ENCODE data around the gene MCF2L2. TPM values are rescaled to one million over a fixed set of nuclear protein-coding genes. Genes with fewer than 3 reads are reported as not detected.

MCF2L2 gene
- total RNA-seq, 3 donors from 2014 or later (not counting 1 experiment from before 2014, with no cell fraction given), result 2.2 to 4.9 (median 2.7) TPM

- TF ChIP-seq CTCF (IDR thresholded peaks at IDR 0.05), result no peak
Measured at GRCh38 chr3:183340222-183340621, 88.2 kb downstream of the MCF2L2 start.

GRCh38 chr3:183339461-183340086 lies 88.8 kb downstream of the MCF2L2 start:
- H3K4me3 ChIP-seq (ENCODE audit: low read length), result no peak overlapping the region
- Mint-ChIP-seq H3K9me3 (peaks cover 0 to 2% of the 10 kb centered on the region in 2 donors), H3K27me3 (ENCODE audit: low read depth in 2 of 2) (peaks cover 0 to 2% of the 10 kb centered on the region in 2 donors), H3K36me3 (no peaks in the 10 kb centered on the region), H3K4me3 (no peak overlapping the region), H3K27ac (no peak overlapping the region), H3K4me1 (peaks cover 6 to 8% of the 10 kb centered on the region in 2 donors)
- WGBS (ENCODE audit: insufficient coverage), result 95% methylated on average over 7 of the region's 8 CpGs
- H3K27me3 ChIP-seq (ENCODE audit: control insufficient read depth, insufficient read depth, low read length), result no peaks in the 10 kb centered on the region
- no peak for ATAC-seq
- DNase-seq, result no peak
- TF ChIP-seq CTCF (IDR thresholded peaks at IDR 0.05), result no peak
- H3K36me3 ChIP-seq (ENCODE audit: control insufficient read depth, insufficient read depth, low read length), result no peaks in the 10 kb centered on the region
- no peaks in the 10 kb centered on the region for H3K9me3 ChIP-seq (ENCODE audit: control insufficient read depth, insufficient read depth, low read length)
- intact Hi-C loops (cut with micrococcal nuclease), result no loop called here
- no peaks in the 10 kb centered on the region for H3K4me1 ChIP-seq (ENCODE audit: control insufficient read depth, insufficient read depth, low read length)
- H3K27ac ChIP-seq (ENCODE audit: low read length), result no peak overlapping the region

More at GRCh38 chr3:183340222-183340621, 88.2 kb downstream of the MCF2L2 start:
- intact Hi-C loops (cut with micrococcal nuclease), result no loop called here
- H3K4me1 Mint-ChIP-seq, result peaks cover 6 to 8% of the 10 kb centered on the region in 2 donors
- DNase-seq, result no peak
- no peak overlapping the region for H3K4me3 Mint-ChIP-seq
- H3K27ac Mint-ChIP-seq, result no peak overlapping the region
- 100% methylated on average over 2 of the region's 2 CpGs for WGBS (ENCODE audit: insufficient coverage)
- peaks cover 0 to 2% of the 10 kb centered on the region in 2 donors for H3K9me3 Mint-ChIP-seq
- no peak for ATAC-seq
- Histone ChIP-seq H3K9me3 (ENCODE audit: control insufficient read depth, insufficient read depth, low read length) (no peaks in the 10 kb centered on the region), H3K4me1 (ENCODE audit: control insufficient read depth, insufficient read depth, low read length) (no peaks in the 10 kb centered on the region), H3K27ac (ENCODE audit: low read length) (no peak overlapping the region), H3K36me3 (ENCODE audit: control insufficient read depth, insufficient read depth, low read length) (no peaks in the 10 kb centered on the region), H3K4me3 (ENCODE audit: low read length) (no peak overlapping the region), H3K27me3 (ENCODE audit: control insufficient read depth, insufficient read depth, low read length) (no peaks in the 10 kb centered on the region)
- H3K36me3 Mint-ChIP-seq, result no peaks in the 10 kb centered on the region
- peaks cover 0 to 4% of the 10 kb centered on the region in 2 donors for H3K27me3 Mint-ChIP-seq (ENCODE audit: low read depth in 2 of 2)

GRCh38 chr3:183338520-183338919 lies 89.9 kb downstream of the MCF2L2 start:
- Mint-ChIP-seq H3K9me3 (no peaks in the 10 kb centered on the region), H3K4me1 (peaks cover 6 to 8% of the 10 kb centered on the region in 2 donors), H3K27me3 (ENCODE audit: low read depth in 2 of 2) (no peaks in the 10 kb centered on the region), H3K36me3 (no peaks in the 10 kb centered on the region), H3K27ac (no peak overlapping the region), H3K4me3 (no peak overlapping the region)
- DNase-seq (no peak), ATAC-seq (no peak)
- no peaks in the 10 kb centered on the region for H3K27me3 ChIP-seq (ENCODE audit: control insufficient read depth, insufficient read depth, low read length)
- no peak overlapping the region for H3K4me3 ChIP-seq (ENCODE audit: low read length)
- no peaks in the 10 kb centered on the region for H3K4me1 ChIP-seq (ENCODE audit: control insufficient read depth, insufficient read depth, low read length)
- no peak overlapping the region for H3K27ac ChIP-seq (ENCODE audit: low read length)
- no peaks in the 10 kb centered on the region for H3K36me3 ChIP-seq (ENCODE audit: control insufficient read depth, insufficient read depth, low read length)
- 96% methylated on average over 7 of the region's 7 CpGs for whole genome bisulfite sequencing (ENCODE audit: insufficient coverage)
- intact Hi-C loops (cut with micrococcal nuclease), result no loop called here
- TF ChIP-seq CTCF (IDR thresholded peaks at IDR 0.05), result no peak
- no peaks in the 10 kb centered on the region for H3K9me3 ChIP-seq (ENCODE audit: control insufficient read depth, insufficient read depth, low read length)

GRCh38 chr3:183332487-183332886 lies 95.9 kb downstream of the MCF2L2 start:
- TF ChIP-seq CTCF (IDR thresholded peaks at IDR 0.05), result no peak
- Mint-ChIP-seq H3K27me3 (ENCODE audit: low read depth in 2 of 2) (peaks cover 0 to 1% of the 10 kb centered on the region in 2 donors), H3K9me3 (no peaks in the 10 kb centered on the region), H3K36me3 (no peaks in the 10 kb centered on the region), H3K27ac (no peak overlapping the region), H3K4me1 (no peaks in the 10 kb centered on the region), H3K4me3 (no peak overlapping the region)
- DNase-seq (no peak), ATAC-seq (no peak)
- no peak overlapping the region for H3K4me3 ChIP-seq (ENCODE audit: low read length)
- H3K27me3 ChIP-seq (ENCODE audit: control insufficient read depth, insufficient read depth, low read length), result no peaks in the 10 kb centered on the region
- WGBS (ENCODE audit: insufficient coverage), result 94% methylated on average over 8 of the region's 8 CpGs
- no peaks in the 10 kb centered on the region for H3K9me3 ChIP-seq (ENCODE audit: control insufficient read depth, insufficient read depth, low read length)
- no peak overlapping the region for H3K27ac ChIP-seq (ENCODE audit: low read length)
- H3K4me1 ChIP-seq (ENCODE audit: control insufficient read depth, insufficient read depth, low read length), result no peaks in the 10 kb centered on the region
- intact Hi-C loops (cut with micrococcal nuclease), result no loop called here
- no peaks in the 10 kb centered on the region for H3K36me3 ChIP-seq (ENCODE audit: control insufficient read depth, insufficient read depth, low read length)

Measured in natural killer cell (primary cell).